Neural cell (in vitro differentiated cells): Measurements from ENCODE around the gene SLC34A3.

ENCODE experiments used
- CTCF ChIP-seq: fragments of 450-650 bp; IDR thresholded peaks from 2 replicates; pipeline ENCODE4 v1.5.1; 2014; ENCODE audit warnings: antibody characterized with exemption, mild to moderate bottlenecking, moderate library complexity; ENCODE audit not compliant: poor library complexity, severe bottlenecking
- EP300 ChIP-seq: fragments of 450-650 bp; conservative IDR thresholded peaks from 2 replicates; pipeline ENCODE4 v1.6.1; 2014; ENCODE audit warnings: antibody characterized with exemption, mild to moderate bottlenecking, moderate library complexity; ENCODE audit not compliant: poor library complexity, severe bottlenecking
- POLR2AphosphoS5 ChIP-seq: IDR thresholded peaks from 2 replicates; pipeline ENCODE4 v1.6.1; 2012
- RAD21 ChIP-seq: fragments of 450-650 bp; conservative IDR thresholded peaks from 2 replicates; pipeline ENCODE4 v1.6.1; 2014; ENCODE audit warnings: antibody characterized with exemption, mild to moderate bottlenecking, moderate library complexity
- REST ChIP-seq: IDR thresholded peaks from 2 replicates; pipeline ENCODE4 v1.6.1; 2012; ENCODE audit warnings: borderline replicate concordance
- TAF1 ChIP-seq: IDR thresholded peaks from 2 replicates; pipeline ENCODE4 v1.6.1; 2012; ENCODE audit warnings: low read depth

- TF ChIP-seq EP300 (no peak), REST (no peak), CTCF (no peak), POLR2AphosphoS5 (no peak), TAF1 (no peak), RAD21 (no peak)
Measured at GRCh38 chr9:137188086-137188489, 42.6 kb upstream of the SLC34A3 start.
